HG03439 (cell line): ENCODE results near the gene PNCK.
"Not testable (repeated sequence)": the region's sequence is repeated elsewhere in the genome, so short reads cannot be mapped to it uniquely, and the experiment has no call there.

Experiments used
- ATAC-seq: cut with Tn5 transposase; IDR thresholded peaks from one replicate; pipeline ENCODE4 v1.9.1; 2021; ENCODE audit warnings: mild to moderate bottlenecking, moderate library complexity; ENCODE audit not compliant: unreplicated experiment

PNCK gene

GRCh38 chrX:153686711-153687110 lies 13.1 kb upstream of the PNCK start:
- no peak for ATAC-seq

- ATAC-seq: no peak
Measured at GRCh38 chrX:153685751-153686696, 12.4 kb upstream of the PNCK start.

- no peak for ATAC-seq
Measured at GRCh38 chrX:153685156-153685536, 11.5 kb upstream of the PNCK start.

DNA sequence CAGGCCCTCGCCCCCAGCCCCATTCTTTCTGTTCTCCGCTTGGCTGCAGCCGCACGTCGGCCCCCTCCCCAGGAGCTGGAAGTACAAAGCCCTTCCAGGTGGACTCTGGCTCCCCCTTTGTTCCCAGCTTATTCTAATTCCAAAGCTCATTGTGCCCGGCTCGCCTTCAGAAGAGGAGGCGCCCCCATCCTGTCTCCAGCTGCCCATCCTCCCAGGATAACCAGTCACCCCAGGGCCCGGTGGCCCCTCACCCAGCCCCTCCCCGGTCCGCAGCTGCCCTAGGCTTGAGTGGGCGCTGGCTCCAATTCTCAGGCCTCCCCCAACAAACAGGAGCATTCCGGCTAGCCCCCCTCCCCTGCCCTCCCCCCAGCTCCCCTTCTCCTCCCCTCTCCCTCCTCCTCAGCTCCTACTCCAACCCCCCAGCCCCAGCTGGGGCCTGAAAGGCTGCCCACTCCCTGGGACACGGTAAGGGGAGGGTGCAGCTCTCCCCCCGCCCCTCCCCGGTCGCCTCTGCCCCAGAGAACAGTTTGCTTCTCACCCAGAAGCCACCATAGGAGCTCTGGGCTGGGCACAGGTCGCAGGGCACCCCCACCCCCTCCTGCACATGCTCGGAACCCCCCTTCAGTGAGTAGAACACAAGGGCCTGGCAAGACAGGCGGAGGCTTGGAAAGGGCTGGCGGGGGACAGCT lies 11.0 kb upstream of the PNCK start:
- ATAC-seq: no peak

DNA sequence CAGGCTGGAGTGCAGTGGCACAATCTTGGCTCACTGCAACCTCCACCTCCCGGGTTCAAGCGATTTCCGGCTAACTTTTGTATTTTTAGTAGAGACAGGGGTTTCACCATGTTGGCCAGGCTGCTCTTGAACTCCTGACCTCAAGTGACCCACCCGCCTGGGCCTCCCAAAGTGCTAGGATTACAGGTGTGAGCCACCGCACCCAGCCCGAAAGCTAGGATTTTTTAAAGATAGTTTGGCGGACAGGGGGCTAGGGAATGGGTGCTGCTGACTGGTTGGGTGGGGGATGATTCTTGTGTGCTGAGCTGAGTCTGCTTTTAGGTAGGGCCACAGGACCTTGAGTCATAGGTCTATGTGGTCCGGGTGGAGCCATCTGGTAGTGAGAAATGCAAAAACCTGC lies 9.9 kb upstream of the PNCK start:
- not testable (repeated sequence) for ATAC-seq

DNA sequence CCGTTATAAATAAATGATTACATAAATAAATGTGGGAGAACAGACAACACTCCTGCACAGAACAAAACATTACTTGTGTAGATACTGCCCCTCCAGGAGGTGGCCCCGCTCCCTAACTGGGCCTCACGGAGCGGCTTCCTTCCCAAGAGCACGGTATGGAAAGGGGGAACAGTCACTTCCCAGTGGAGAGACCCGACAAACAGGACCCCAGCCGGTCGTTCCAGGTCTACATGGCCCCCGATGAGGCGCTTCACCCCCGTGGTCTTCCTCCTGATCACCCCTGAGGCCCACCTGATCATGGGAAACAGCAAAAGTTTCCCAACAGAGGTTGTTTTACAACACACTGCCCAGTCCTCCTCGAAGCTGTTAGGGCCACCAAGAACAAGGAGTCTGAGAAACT lies 7.6 kb upstream of the PNCK start:
- ATAC-seq: no peak

- no peak for ATAC-seq
Measured at GRCh38 chrX:153674219-153674851, 722 bp upstream of the PNCK start.

DNA sequence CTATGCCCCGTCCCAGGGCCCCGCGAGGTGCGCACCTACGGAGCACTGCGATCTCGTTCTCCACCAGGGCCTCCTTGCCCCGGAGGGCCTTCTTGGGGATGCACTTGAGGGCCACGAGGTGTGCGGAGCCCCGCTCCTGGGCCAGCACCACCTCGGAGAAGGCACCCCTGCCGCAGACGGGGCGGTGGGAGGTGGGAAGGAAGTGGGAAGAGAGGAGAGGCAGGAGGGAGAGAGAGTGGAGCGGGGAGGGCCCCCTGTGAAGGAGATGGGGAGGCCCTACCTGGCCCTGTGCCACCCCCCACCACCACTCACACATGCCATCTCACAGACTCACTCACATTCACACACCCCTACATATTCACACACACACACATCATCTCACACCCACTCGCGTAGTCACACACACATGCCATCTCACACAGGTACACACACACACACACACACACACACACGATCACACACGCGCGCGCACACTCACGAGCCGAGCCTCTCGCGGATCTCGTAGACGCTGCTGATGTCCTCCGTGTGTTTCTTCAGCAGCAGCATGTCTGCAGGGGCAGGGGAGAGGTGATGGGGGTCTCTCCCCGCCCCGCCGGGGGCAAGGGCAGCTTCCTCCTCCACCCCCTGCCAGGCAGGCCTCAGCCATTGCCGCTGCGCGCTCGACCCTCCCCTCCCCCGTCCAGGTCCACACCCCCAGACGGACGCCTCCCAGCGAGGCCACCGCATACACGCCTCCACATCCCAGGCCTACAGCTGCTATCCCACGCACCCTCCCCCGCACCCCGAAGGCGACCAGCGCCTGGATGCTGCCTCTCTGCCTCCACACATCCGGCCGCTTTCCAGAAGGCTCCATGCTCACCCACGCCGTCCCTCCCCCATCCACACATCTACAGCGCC lies 834 bp downstream of the PNCK start:
- ATAC-seq: no peak

DNA sequence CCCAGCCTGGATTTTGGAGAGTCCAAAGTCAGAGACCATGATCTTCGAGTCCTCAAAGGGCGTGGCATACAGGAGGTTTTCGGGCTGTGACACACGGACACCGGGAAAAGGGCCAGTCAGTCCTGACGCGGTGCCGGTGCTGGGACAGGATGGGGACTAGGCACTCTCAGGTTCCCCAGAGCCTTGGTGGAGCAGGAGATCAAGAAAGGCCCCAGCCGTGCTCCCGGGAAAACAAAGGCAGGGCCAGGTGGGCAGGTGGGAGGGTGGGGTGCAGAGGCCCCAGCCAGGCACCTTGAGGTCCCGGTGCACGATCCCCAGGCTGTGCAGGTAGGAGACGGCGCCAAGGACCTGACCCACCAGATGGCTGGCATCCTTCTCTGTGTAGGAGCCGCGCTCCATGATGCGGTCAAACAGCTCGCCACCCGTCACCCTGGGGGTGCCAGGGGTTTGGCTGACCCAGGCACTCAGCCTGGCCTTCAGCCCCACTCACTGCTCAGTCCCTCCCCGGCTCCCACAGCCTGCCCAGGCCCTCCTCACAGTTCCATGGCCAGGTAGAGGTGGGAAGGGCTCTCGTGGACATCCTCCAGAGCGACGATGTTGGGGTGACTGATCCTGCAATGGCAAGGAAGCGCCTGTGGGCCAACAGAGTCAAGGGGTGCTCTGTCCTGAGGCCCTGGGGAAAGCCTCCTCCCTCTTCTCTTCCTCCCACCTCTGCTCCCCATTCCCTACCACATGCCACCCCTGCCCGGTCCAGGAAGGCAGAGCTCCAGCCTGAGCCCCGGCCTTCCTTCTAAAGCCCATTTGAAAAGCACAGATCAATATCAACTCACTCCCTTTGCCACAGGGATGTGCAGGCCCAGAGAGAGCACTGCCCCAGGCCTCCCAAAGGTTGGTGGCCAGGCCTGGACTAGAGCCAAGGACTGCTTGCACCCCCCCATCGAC lies 1.8 kb downstream of the PNCK start:
- ATAC-seq: no peak

DNA sequence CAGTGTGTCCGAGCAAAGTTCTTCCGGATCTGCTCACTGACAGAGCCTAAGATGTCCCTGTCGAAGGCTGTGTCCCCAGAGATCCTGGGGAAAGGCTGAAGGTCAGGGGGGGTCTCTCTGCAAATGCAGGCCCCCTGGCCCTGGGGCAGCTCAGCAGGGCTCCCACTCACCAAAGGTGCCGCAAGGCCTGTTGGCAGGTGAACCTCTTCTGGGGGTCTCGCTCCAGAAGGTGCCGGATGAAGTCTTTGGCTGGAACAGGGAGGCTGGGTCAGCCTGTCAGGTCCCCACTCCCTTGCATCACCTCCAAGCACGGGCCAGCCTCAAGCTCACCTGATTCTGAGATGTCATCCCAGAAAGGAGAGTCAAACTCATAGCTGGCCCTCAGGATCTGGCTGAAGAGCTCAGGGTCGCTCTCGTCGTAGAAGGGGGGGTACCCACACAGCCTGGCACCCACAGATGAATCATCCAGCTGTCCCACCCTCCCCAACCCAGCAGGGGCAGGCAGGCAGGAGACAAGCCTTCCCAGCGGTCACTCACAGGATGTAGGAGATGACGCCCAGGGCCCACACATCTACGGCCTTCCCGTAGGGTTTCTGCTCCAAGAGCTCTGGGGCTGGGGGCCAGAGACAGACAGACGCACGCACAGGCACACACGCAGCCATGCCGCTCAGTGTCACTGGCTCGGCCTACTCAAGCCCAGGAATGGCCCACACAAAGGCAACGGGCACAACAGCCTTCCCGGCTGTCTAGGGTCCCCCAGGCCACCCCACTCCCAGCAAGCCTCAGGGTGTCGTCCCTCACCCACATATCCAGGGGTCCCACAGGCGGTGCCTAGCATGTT lies 2.6 kb downstream of the PNCK start:
- no peak for ATAC-seq

- ATAC-seq: no peak
Measured at GRCh38 chrX:153669901-153670731, 3.5 kb downstream of the PNCK start.

GRCh38 chrX:153669174-153669890 lies 4.3 kb downstream of the PNCK start:
- no peak for ATAC-seq

DNA sequence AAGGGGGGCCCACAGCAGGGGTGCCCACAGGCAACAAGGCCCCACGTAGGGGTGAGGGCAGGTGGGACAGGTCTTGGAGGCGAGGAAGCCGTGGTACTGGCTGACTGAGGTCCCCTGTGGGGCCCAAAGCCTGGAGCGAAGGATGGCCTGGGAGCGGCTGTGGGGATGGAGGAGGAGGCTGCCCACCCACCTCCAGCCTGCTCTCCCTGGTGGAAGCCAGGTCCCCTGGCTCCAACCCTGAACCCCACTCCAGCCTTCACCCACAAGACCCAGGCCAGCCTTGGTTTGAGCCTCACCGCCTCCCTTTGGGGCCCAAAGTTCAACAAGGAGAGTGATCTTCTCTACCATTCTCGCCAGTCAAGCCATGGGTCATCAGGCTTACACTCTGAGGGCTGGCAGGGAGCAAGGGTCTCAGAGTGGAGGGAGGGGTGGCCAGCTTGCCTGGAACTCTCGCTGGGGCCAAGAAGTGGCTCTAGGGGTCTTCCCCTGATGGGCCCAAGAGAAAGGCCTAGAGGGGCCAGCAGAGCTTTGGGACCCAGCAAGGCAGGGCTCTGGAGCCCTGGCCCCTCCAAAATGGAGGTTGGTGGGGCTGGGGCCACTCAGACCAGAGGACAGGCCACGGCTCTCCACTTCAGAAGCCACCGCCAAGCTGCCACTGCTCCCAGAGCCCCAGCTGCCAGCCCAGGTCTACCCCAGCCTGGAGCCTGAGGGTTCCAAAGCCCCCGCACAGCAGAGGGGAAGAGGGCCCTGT lies 5.0 kb downstream of the PNCK start:
- no peak for ATAC-seq

- no peak for ATAC-seq
Measured at GRCh38 chrX:153667956-153668396, 5.6 kb downstream of the PNCK start.

DNA sequence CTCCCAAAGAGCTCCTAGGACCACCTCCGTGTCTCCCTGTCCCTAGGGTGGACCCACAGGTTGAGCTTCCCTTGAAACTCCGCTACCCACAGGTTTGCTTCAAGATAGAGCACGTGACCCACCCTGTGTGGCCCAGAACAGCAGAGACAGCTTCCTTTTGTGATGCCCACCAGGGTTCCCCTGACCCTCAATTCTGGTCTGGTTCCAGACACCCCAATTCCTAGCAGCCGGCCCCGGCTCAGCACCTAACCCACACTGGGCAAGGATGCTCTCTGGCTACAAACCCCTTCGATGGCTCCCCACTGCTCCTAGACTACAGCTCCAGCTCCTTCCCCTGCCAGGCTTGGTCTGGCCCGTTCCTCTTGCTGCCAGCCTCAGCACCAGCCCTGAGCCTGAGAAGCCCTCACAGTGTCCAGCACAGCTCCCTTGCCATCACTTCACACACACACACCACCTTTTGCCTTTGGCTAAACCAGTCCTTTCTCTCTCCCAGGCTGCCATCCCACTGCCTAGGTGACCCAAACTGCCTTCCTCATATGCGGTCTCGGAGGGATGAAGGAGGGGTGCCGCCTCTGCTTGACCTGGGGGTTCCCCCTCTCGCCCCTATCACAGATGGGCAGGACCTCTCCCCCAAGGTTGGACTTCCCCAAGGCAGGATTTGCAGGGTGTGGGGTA lies 6.2 kb downstream of the PNCK start:
- ATAC-seq: no peak
